Activated CD4-positive, alpha-beta memory T cell treated with anti-CD3 and anti-CD28 coated beads for 36 hours (primary cell): ENCODE measurements around the gene TMPRSS3. TPM values are rescaled to one million over a fixed set of nuclear protein-coding genes. Genes with fewer than 3 reads are reported as not detected.

Source experiments
- CTCF ChIA-PET: fragments of 350-600 bp; sonication (Branson Sonifier 250); formaldehyde crosslinking; loops from one replicate; lab custom pipeline; 2021; ENCODE audit warnings: antibody characterized with exemption, inconsistent platforms; lab: Charles Lee
- POLR2A ChIA-PET: fragments of 350-600 bp; sonication (Branson Sonifier 250); formaldehyde crosslinking; loops from one replicate; lab custom pipeline; 2021; ENCODE audit warnings: antibody characterized with exemption; lab: Charles Lee
- DNase-seq: peaks from one replicate; pipeline ENCODE4 v3.0.0-alpha.2; 2020
- H3K27ac Mint-ChIP-seq: one replicate; pipeline ENCODE4 v1.8.0; 2021; ENCODE audit warnings: mixed read lengths
- H3K27me3 Mint-ChIP-seq: one replicate; pipeline ENCODE4 v1.8.0; 2021; ENCODE audit warnings: mixed read lengths
- H3K36me3 Mint-ChIP-seq: one replicate; pipeline ENCODE4 v1.8.0; 2021; ENCODE audit warnings: mixed read lengths
- H3K4me1 Mint-ChIP-seq: one replicate; pipeline ENCODE4 v1.8.0; 2021; ENCODE audit warnings: low read depth, mixed read lengths
- H3K4me3 Mint-ChIP-seq: one replicate; pipeline ENCODE4 v1.8.0; 2021; ENCODE audit warnings: mild to moderate bottlenecking, mixed read lengths
- H3K9me3 Mint-ChIP-seq: one replicate; pipeline ENCODE4 v1.8.0; 2021; ENCODE audit warnings: mixed read lengths
- intact Hi-C: fragments of 100-400 bp; cut with micrococcal nuclease; formaldehyde crosslinking; loops from one replicate; pipeline ENCODE4 v1.15.1; 2023
- total RNA-seq, 2 experiments: library from RNA; stranded (reverse); gene quantifications; one replicate each; pipeline ENCODE4 v1.2.3, GENCODE V29; 2021

The TMPRSS3 gene
- total RNA-seq, 2 experiments from 2014 or later: 47.6 to 49.8 TPM

- no peak overlapping the region for H3K4me3 Mint-ChIP-seq
- H3K27ac Mint-ChIP-seq: peak overlapping the region; percentile 11
- H3K4me1 Mint-ChIP-seq: peaks cover 23% of the 10 kb centered on the region
- peaks cover 9% of the 10 kb centered on the region for H3K27me3 Mint-ChIP-seq
- ChIA-PET CTCF (interaction anchor here (0.8 to 4.7 kb wide), 14 partner anchors 9 to 193 kb away, joined by 3 to 35 read pairs (median 5); no protein-coding TSS in a partner anchor), POLR2A (interaction anchor here (0.6 to 1.7 kb wide), 2 partner anchors 36 to 267 kb away, joined by 3 to 6 read pairs; no protein-coding TSS in a partner anchor)
- H3K9me3 Mint-ChIP-seq: no peaks in the 10 kb centered on the region
- intact Hi-C loops: loop anchor here (1.0 to 5.0 kb wide), 3 partner anchors 35 to 188 kb away; no protein-coding TSS in a partner anchor
- DNase-seq: peak; percentile 28
- no peaks in the 10 kb centered on the region for H3K36me3 Mint-ChIP-seq
These were observed 56.8 kb downstream of the TMPRSS3 start for GRCh38 chr21:42338729-42339715.

DNA sequence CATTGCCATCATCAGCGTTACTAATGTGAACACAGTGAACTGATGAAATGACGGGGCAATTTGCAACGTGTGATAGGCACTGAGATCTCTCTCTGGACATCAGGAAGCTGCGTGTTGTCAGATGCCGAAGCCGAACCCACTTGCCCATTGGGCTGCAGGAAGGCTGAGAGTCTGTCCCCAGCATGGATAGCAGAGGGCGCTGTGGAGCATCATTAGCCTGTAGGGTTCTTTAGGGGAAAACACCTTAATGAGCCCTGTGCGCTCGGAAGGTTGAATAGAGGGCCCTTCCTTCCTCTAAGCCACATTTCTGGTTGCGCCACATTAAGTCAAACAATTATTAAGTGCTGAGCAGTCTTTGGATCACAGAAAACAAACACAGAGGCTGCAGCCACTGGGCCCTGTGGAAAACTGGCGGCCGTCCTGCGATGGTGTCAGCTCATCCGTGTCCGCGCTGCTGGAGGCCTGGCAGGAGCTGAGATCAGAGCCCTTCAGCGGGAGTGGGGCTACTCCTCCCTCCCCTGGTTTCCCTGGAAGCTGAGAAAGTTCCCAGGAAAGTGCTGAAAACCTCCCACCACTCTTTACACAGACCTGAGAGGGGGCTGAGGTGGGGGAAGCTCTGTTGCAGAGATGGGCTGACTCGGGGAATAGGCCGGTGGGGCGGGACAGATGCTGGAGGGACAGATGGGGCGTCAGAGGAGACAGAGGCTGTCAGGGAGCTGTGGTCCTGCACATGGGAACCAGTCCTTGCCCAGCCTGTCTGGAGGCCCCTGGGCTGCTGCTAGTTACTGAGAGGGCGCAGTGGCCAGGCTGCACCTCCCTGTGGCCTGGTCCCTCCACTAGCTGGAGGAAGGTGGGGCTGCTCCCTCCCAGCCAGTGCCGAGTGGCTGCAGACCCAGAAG, 57.8 kb downstream of the TMPRSS3 start:
- no peak overlapping the region for H3K4me3 Mint-ChIP-seq
- H3K4me1 Mint-ChIP-seq: peaks cover 23% of the 10 kb centered on the region

GRCh38 chr21:42337276-42337675, 58.6 kb downstream of the TMPRSS3 start:
- Mint-ChIP-seq H3K4me3 (no peak overlapping the region), H3K4me1 (peaks cover 23% of the 10 kb centered on the region), H3K9me3 (no peaks in the 10 kb centered on the region), H3K27me3 (peaks cover 11% of the 10 kb centered on the region), H3K36me3 (no peaks in the 10 kb centered on the region), H3K27ac (no peak overlapping the region)
- no peak for DNase-seq
- POLR2A ChIA-PET: no interaction called here
- intact Hi-C loops: loop anchor here (5.0 kb wide), 1 partner anchor 190 kb away; no protein-coding TSS in a partner anchor
- CTCF ChIA-PET: interaction anchor here (0.7 to 4.7 kb wide), 18 partner anchors 9 to 207 kb away, joined by 3 to 35 read pairs (median 4); no protein-coding TSS in a partner anchor

More for the DNA sequence above, 57.8 kb downstream of the TMPRSS3 start:
- Mint-ChIP-seq H3K27me3 (peaks cover 11% of the 10 kb centered on the region), H3K9me3 (no peaks in the 10 kb centered on the region), H3K36me3 (no peaks in the 10 kb centered on the region), H3K27ac (no peak overlapping the region)
- intact Hi-C loops: loop anchor here (1.0 to 5.0 kb wide), 2 partner anchors 112 to 189 kb away; no protein-coding TSS in a partner anchor
- ChIA-PET POLR2A (no interaction called here), CTCF (interaction anchor here (0.7 to 4.7 kb wide), 22 partner anchors 8 to 208 kb away, joined by 3 to 35 read pairs (median 4); no protein-coding TSS in a partner anchor)
- DNase-seq: peak; percentile 87

GRCh38 chr21:42336054-42336453, 59.8 kb downstream of the TMPRSS3 start:
- Mint-ChIP-seq H3K27ac (no peak overlapping the region), H3K9me3 (peaks cover 12% of the 10 kb centered on the region), H3K27me3 (peaks cover 11% of the 10 kb centered on the region), H3K4me1 (peaks cover 23% of the 10 kb centered on the region), H3K4me3 (no peak overlapping the region), H3K36me3 (peaks cover 3% of the 10 kb centered on the region)
- intact Hi-C loops: loop anchor here (5.0 kb wide), 1 partner anchor 191 kb away; no protein-coding TSS in a partner anchor
- ChIA-PET POLR2A (no interaction called here), CTCF (interaction anchor here (0.8 to 4.7 kb wide), 9 partner anchors 25 to 190 kb away, joined by 3 to 35 read pairs (median 4); no protein-coding TSS in a partner anchor)
- DNase-seq: no peak

- peaks cover 4% of the 10 kb centered on the region for H3K4me1 Mint-ChIP-seq
- no peak overlapping the region for H3K27ac Mint-ChIP-seq
- H3K9me3 Mint-ChIP-seq: peaks cover 17% of the 10 kb centered on the region
- no peak for DNase-seq
- H3K36me3 Mint-ChIP-seq: peaks cover 6% of the 10 kb centered on the region
- ChIA-PET CTCF (no interaction called here), POLR2A (no interaction called here)
- no peak overlapping the region for H3K4me3 Mint-ChIP-seq
- intact Hi-C loops: no loop called here
- peaks cover 11% of the 10 kb centered on the region for H3K27me3 Mint-ChIP-seq
These were observed 63.1 kb downstream of the TMPRSS3 start for GRCh38 chr21:42332557-42333317.

DNA sequence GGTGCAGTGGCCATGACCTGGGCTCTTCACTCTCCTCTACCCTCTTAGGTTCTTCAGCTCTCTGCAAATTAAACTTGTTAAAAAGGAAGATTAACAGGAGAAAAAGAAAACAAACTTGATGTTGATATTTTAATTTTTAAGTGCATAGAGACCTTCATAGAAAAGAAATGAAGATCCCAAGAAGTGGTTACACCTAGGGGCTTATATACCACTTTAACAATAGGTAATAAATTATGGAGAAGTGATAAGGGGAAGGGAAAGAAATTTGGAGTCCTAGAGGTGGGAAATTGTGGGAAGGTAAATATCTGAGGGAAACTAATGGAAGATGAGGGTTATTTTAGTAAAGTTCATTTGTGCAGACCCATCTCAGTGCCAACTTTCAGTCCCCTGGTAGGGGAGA, 64.2 kb downstream of the TMPRSS3 start:
- Mint-ChIP-seq H3K4me1 (no peaks in the 10 kb centered on the region), H3K4me3 (no peak overlapping the region), H3K36me3 (peaks cover 6% of the 10 kb centered on the region), H3K27ac (no peak overlapping the region), H3K27me3 (peaks cover 7% of the 10 kb centered on the region), H3K9me3 (peaks cover 17% of the 10 kb centered on the region)
- no peak for DNase-seq
- POLR2A ChIA-PET: no interaction called here
- CTCF ChIA-PET: no interaction called here
- intact Hi-C loops: no loop called here

- CTCF ChIA-PET: no interaction called here
- Mint-ChIP-seq H3K27ac (no peak overlapping the region), H3K4me1 (no peaks in the 10 kb centered on the region), H3K36me3 (peaks cover 6% of the 10 kb centered on the region), H3K27me3 (peaks cover 7% of the 10 kb centered on the region), H3K9me3 (peaks cover 17% of the 10 kb centered on the region), H3K4me3 (no peak overlapping the region)
- POLR2A ChIA-PET: no interaction called here
- DNase-seq: no peak
- intact Hi-C loops: no loop called here
These were observed 65.2 kb downstream of the TMPRSS3 start for GRCh38 chr21:42330380-42331371.

DNA sequence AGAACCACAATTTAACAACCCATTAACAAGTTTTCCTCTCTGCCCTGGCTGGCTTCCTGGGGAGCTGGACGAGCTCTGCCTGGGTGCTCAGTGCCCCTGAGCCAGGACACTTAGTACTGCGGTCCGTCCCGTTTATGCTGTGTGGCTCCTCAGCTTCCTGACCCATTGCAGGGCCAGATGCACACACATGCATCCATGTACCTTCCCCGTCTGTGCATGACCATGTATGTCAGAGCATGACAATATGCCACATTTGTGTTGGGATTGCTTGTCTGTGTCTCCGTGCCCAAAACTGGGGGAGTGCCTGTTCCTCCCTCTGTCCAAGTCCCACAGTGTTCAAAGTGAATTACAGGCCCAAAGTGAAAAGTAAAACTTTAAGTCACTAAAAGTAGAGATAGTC, 71.0 kb downstream of the TMPRSS3 start:
- ChIA-PET CTCF (interaction anchor here (1.0 kb wide), 1 partner anchor 67 kb away, joined by 3 read pairs; no protein-coding TSS in a partner anchor), POLR2A (no interaction called here)
- DNase-seq: no peak
- Mint-ChIP-seq H3K4me3 (no peak overlapping the region), H3K27me3 (peaks cover 4% of the 10 kb centered on the region), H3K36me3 (no peaks in the 10 kb centered on the region), H3K4me1 (no peaks in the 10 kb centered on the region), H3K27ac (no peak overlapping the region), H3K9me3 (no peaks in the 10 kb centered on the region)
- intact Hi-C loops: no loop called here
